GM12878 (cell line): Measurements from ENCODE around the gene CLDN6. TPM values are rescaled to one million over a fixed set of nuclear protein-coding genes. Genes with fewer than 3 reads are reported as not detected.
A peak's percentile ranks its signal among the peaks of the same experiment; 100 is the strongest.

Experiments
- BACH1 ChIP-seq: fragments of 450-650 bp; IDR thresholded peaks from 2 replicates; pipeline ENCODE4 v1.6.1; 2017; ENCODE audit warnings: mild to moderate bottlenecking, borderline replicate concordance
- CBFB ChIP-seq: IDR thresholded peaks from 2 replicates; pipeline ENCODE4 v1.6.1; 2016; ENCODE audit warnings: antibody characterized with exemption, low read depth
- CEBPZ ChIP-seq: fragments of 150-350 bp; IDR thresholded peaks from 2 replicates; pipeline ENCODE4 v1.6.1; 2016; ENCODE audit warnings: low read depth, low read length
- FOS ChIP-seq: IDR thresholded peaks from 3 replicates; pipeline ENCODE4 v1.6.1; 2011; ENCODE audit warnings: borderline replicate concordance; ENCODE audit not compliant: insufficient read length; ENCODE audit errors: extremely low read depth
- GABPA ChIP-seq: IDR thresholded peaks from 2 replicates; pipeline ENCODE4 v1.6.1; 2014; ENCODE audit warnings: antibody characterized with exemption, low read depth, mild to moderate bottlenecking, inconsistent platforms
- IRF3 ChIP-seq: fragments of 450-650 bp; IDR thresholded peaks from 2 replicates; pipeline ENCODE4 v1.6.1; 2014; ENCODE audit warnings: mild to moderate bottlenecking
- MAX ChIP-seq: IDR thresholded peaks from 2 replicates; pipeline ENCODE4 v1.6.1; 2012; ENCODE audit warnings: low read depth, low read length, improper control_type of control experiment
- MXI1 ChIP-seq: fragments of 150-350 bp; IDR thresholded peaks from 2 replicates; pipeline ENCODE4 v1.6.1; 2011; ENCODE audit warnings: low read depth, mild to moderate bottlenecking, inconsistent platforms, low read length, improper control_type of control experiment
- NFYA ChIP-seq: IDR thresholded peaks from 2 replicates; pipeline ENCODE4 v1.6.1; 2011; ENCODE audit warnings: low read depth, mild to moderate bottlenecking, low read length, improper control_type of control experiment, borderline replicate concordance
- NKRF ChIP-seq: fragments of 450-650 bp; conservative IDR thresholded peaks from 2 replicates; pipeline ENCODE4 v1.6.1; 2017; ENCODE audit warnings: mild to moderate bottlenecking, moderate library complexity
- PKNOX1 ChIP-seq: fragments of 450-650 bp; IDR thresholded peaks from 2 replicates; pipeline ENCODE4 v1.6.1; 2016; ENCODE audit warnings: mild to moderate bottlenecking
- SIN3A ChIP-seq: IDR thresholded peaks from 2 replicates; pipeline ENCODE4 v1.6.1; 2012; ENCODE audit warnings: low read depth, low read length, improper control_type of control experiment
- SP1 ChIP-seq: IDR thresholded peaks from one replicate; pipeline ENCODE4 v1.6.1; 2011; ENCODE audit warnings: low read depth, low read length
- TAF1 ChIP-seq: IDR thresholded peaks from 2 replicates; pipeline ENCODE4 v1.6.1; 2011; ENCODE audit warnings: mild to moderate bottlenecking, low read depth, low read length, borderline replicate concordance
- ZNF217 ChIP-seq: fragments of 450-650 bp; IDR thresholded peaks from 2 replicates; pipeline ENCODE4 v1.6.1; 2017; ENCODE audit warnings: antibody characterized with exemption, mild to moderate bottlenecking
- ZNF592 ChIP-seq: fragments of 450-650 bp; IDR thresholded peaks from 2 replicates; pipeline ENCODE4 v1.6.1; 2017; ENCODE audit warnings: mild to moderate bottlenecking, moderate library complexity
- ZSCAN29 ChIP-seq: fragments of 450-650 bp; IDR thresholded peaks from 2 replicates; pipeline ENCODE4 v1.6.1; 2017; ENCODE audit warnings: mild to moderate bottlenecking, moderate library complexity
- polyA plus RNA-seq, 11 experiments: library from polyadenylated mRNA; depleted of rRNA in 4 of 11; unstranded in 6 of 11; stranded (reverse) in 5 of 11; fragments of >200 nt; fragmentation: Nextera tagmentation in 4 of 11; fragmentation: Illumina TruSeq in 1 of 11; extraction: Ambion mirVana in 4 of 11; extraction: Trizol in 1 of 11; gene quantifications; 1 replicate in 1 of 11; 2 replicates in 10 of 11; pipeline versions ENCODE4 v1.2.1 to v1.2.3, GENCODE V29; 2011 to 2016; ENCODE audit warnings: inconsistent platforms in 2 of 11, missing spikeins in 2 of 11, low read depth in 1 of 11
- total RNA-seq, 4 experiments: library from RNA; depleted of rRNA in 3 of 4; stranded (reverse); fragments of >200 nt in 3 of 4; fragmentation: Illumina TruSeq in 1 of 4; extraction: Trizol in 1 of 4; gene quantifications; 2 replicates each; pipeline versions ENCODE4 v1.2.1 to v1.2.3, GENCODE V29; 2013 to 2021

Gene CLDN6
- total and polyA plus RNA-seq, 10 of the 15 experiments (the other 5 are each of a cell fraction or from before 2014, with no cell fraction given): 0.15 to 0.26 (median 0.23) TPM; not detected in 7

- TF ChIP-seq SP1 (peak; percentile 59), CEBPZ (no peak), ZSCAN29 (no peak), GABPA (no peak), FOS (no peak), MXI1 (peak; percentile 86), ZNF592 (no peak), IRF3 (no peak; the same call in 1 of the 2 replicates), BACH1 (peak; percentile 72; the same call in 1 of the 2 replicates), TAF1 (no peak), CBFB (peak; percentile 43; the same call in 1 of the 2 replicates), PKNOX1 (no peak), NFYA (no peak), ZNF217 (0 out of 2 replicates have a peak, but pooled peaks have one; percentile 21), MAX (peak; percentile 68; the same call in 1 of the 2 replicates), NKRF (peak; percentile 98), SIN3A (peak; percentile 96)
Measured at GRCh38 chr16:2968738-2969544, 49.0 kb downstream of the CLDN6 start, which contains the start of gene PAQR4 (continued).
